Osteocyte (in vitro differentiated cells): ENCODE measurements around the gene MRFAP1L1. TPM values are rescaled to one million over a fixed set of nuclear protein-coding genes. Genes with fewer than 3 reads are reported as not detected.
A peak's percentile ranks its signal among the peaks of the same experiment; 100 is the strongest.

ENCODE experiments used
- DNase-seq: peaks from one replicate; pipeline ENCODE4 v3.0.0; 2021; ENCODE audit warnings: mixed read lengths; ENCODE audit not compliant: unreplicated experiment; ENCODE audit errors: extremely low spot score
- H3K27ac Mint-ChIP-seq: one replicate; pipeline ENCODE4 v1.8.0; 2021; ENCODE audit warnings: mild to moderate bottlenecking, mixed read lengths; ENCODE audit not compliant: unreplicated experiment
- H3K27me3 Mint-ChIP-seq: one replicate; pipeline ENCODE4 v1.8.0; 2021; ENCODE audit warnings: mixed read lengths; ENCODE audit not compliant: unreplicated experiment
- H3K36me3 Mint-ChIP-seq: one replicate; pipeline ENCODE4 v1.8.0; 2021; ENCODE audit warnings: mixed read lengths; ENCODE audit not compliant: unreplicated experiment
- H3K4me1 Mint-ChIP-seq: one replicate; pipeline ENCODE4 v1.8.0; 2021; ENCODE audit warnings: mixed read lengths; ENCODE audit not compliant: unreplicated experiment
- H3K4me3 Mint-ChIP-seq: one replicate; pipeline ENCODE4 v1.8.0; 2021; ENCODE audit warnings: mild to moderate bottlenecking, moderate library complexity, mixed read lengths; ENCODE audit not compliant: unreplicated experiment
- H3K9me3 Mint-ChIP-seq: one replicate; pipeline ENCODE4 v1.8.0; 2021; ENCODE audit warnings: mixed read lengths; ENCODE audit not compliant: unreplicated experiment
- total RNA-seq: library from RNA; stranded (reverse); gene quantifications from 2 replicates; pipeline ENCODE4 v1.2.1, GENCODE V29; 2021
- TF ChIP-seq, protein P1 (sequence below): fragments of 200-600 bp; sonication (generic); IDR thresholded peaks from 2 replicates; pipeline ENCODE4 v1.5.0; 2021; ENCODE audit warnings: antibody characterized with exemption, mild to moderate bottlenecking, moderate library complexity

The MRFAP1L1 gene
- total RNA-seq, 1 donor from 2014 or later, result 58.6 TPM

DNA sequence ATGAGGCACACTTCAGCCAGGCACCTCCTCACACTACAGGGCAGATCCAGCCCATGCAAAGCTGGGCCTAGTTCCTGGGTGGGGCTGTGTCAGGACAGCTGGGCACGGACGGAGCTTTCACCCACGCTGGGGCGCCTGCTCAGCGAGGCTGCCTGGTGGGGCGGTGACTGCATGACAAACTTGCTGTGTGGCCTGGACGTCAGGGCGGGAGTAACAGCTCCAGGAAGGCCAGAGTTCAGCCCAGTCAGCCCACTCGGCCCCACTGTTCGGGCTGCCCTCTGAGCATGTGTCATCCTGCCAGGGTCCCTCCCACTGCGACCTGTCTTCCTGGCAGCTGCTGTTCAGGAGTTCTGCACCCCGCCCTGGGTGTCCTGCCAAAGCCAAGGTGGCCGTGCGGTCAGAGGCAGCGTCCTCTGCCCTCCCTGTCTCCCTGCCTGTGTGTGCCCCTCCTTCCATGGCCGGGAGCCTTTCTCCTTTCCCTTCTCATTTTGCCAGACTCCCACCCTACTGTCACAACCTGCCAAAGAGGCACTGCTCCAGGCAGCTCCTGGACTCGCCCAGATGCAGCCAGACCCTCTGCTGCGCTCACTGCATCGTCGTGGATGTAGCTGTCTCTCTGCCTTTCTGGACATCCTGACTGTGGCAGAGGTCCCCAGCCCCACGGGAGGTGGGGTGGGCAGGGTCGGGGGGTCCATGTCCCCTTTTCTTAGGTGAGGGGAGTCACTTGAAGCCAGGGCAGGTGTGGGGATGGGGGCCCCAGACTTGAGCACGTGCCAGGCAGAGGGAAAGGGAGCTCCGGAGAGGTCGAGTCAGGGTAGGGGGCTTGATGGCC is 39.9 kb upstream of the MRFAP1L1 start:
- peak overlapping the region; percentile 18 for H3K27ac Mint-ChIP-seq
- no peak for DNase-seq
- H3K27me3 Mint-ChIP-seq, result no peaks in the 10 kb centered on the region
- no peaks in the 10 kb centered on the region for H3K9me3 Mint-ChIP-seq
- TF ChIP-seq, protein P1, sequence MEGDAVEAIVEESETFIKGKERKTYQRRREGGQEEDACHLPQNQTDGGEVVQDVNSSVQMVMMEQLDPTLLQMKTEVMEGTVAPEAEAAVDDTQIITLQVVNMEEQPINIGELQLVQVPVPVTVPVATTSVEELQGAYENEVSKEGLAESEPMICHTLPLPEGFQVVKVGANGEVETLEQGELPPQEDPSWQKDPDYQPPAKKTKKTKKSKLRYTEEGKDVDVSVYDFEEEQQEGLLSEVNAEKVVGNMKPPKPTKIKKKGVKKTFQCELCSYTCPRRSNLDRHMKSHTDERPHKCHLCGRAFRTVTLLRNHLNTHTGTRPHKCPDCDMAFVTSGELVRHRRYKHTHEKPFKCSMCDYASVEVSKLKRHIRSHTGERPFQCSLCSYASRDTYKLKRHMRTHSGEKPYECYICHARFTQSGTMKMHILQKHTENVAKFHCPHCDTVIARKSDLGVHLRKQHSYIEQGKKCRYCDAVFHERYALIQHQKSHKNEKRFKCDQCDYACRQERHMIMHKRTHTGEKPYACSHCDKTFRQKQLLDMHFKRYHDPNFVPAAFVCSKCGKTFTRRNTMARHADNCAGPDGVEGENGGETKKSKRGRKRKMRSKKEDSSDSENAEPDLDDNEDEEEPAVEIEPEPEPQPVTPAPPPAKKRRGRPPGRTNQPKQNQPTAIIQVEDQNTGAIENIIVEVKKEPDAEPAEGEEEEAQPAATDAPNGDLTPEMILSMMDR, result no peak
- H3K36me3 Mint-ChIP-seq, result no peaks in the 10 kb centered on the region
- H3K4me3 Mint-ChIP-seq, result no peak overlapping the region
- peaks cover 28% of the 10 kb centered on the region for H3K4me1 Mint-ChIP-seq

DNA sequence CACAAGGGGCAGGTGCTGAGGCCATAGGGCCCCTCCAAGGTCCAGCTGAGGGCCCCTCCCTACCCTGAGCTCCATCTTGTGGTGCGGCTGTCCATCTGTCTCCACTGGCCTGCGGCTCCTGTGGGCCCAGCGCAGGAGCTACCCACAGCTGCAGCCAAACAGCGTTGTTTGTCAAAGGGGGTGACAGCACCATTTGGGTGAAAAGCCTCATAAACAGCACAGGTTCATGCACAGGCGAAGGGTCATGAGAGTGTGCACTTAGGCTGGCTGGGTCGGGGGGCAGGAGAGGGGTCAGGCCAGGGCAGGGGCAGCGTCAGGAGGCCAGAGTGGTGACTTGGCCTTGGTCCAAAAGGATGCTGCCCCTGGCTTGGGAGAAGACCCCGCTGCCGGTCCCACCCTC is 38.6 kb upstream of the MRFAP1L1 start:
- no peak overlapping the region for H3K4me3 Mint-ChIP-seq
- H3K9me3 Mint-ChIP-seq, result no peaks in the 10 kb centered on the region
- H3K27me3 Mint-ChIP-seq, result no peaks in the 10 kb centered on the region
- H3K36me3 Mint-ChIP-seq, result no peaks in the 10 kb centered on the region
- no peak overlapping the region for H3K27ac Mint-ChIP-seq
- TF ChIP-seq, protein P1, result no peak
- DNase-seq, result no peak
- H3K4me1 Mint-ChIP-seq, result peaks cover 28% of the 10 kb centered on the region

DNA sequence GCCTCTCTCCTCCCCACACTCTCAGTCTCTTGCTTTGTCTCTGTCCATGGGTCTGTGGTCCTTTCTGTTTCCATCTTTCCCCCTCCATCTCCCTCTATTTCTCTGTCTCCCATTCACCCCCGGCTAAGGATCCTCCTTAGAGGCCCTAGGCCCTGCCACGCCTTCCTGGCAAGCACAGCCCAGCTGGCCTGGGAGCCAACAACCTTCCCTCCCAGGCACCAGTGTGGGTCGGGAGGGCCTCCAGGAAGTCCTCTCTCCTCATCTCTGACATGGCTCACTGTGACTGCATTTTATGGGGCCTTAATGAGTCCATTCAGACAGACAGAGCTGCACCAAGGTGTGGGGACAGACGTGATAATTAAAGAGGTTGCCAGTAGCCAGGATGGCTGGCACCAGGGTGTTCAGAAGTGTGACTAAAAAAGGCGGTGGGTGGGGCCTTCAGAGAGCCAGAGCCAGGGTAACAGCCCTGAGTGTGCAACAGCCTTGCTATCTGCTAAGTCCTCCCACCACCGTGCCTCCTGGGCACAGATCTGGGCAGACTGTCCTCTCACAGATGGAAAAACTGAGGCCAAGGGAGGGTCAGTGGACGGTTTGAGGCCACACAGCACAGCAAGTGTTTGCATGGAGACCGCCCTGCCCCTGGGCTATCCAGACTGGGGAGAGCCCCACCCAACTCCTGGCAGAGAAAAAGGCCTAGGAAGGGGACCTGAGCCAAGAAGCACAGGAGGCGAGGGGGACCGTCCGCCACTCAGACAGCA is 37.8 kb upstream of the MRFAP1L1 start:
- Mint-ChIP-seq H3K4me1 (peaks cover 28% of the 10 kb centered on the region), H3K27me3 (no peaks in the 10 kb centered on the region), H3K27ac (peak overlapping the region; percentile 52), H3K4me3 (no peak overlapping the region), H3K36me3 (no peaks in the 10 kb centered on the region), H3K9me3 (no peaks in the 10 kb centered on the region)
- DNase-seq, result no peak
- TF ChIP-seq, protein P1, result no peak

DNA sequence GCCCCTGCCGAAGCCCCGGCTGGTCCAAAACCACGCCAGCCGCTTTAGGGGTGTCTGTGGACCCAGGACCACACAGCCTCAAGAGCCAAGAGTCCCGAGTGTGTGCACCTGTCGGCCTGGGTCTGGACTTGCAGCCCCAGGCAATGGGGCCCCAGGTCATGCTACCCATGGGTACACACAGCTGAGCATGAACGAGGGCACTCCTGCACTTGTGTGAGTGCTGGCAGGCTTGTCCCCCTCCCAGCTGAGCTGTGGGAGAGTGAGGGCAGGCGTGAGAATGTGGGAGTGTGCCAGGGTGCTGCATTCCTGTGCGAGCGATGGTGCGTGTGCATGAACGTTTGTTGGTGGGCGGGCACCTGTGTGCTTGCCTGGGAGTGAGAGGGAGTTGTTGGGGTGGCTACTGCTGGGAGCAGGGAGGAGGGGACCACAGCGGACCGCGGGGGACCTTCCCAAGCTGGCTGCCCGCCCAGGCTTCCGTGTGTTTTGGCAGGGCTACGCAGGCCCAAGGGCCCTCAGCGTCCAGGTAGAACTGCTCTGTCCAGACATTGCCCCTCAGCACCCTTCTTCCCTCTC is 37.1 kb upstream of the MRFAP1L1 start:
- Mint-ChIP-seq H3K27ac (no peak overlapping the region), H3K36me3 (no peaks in the 10 kb centered on the region), H3K4me1 (peaks cover 28% of the 10 kb centered on the region), H3K4me3 (no peak overlapping the region), H3K27me3 (peaks cover 3% of the 10 kb centered on the region), H3K9me3 (no peaks in the 10 kb centered on the region)
- no peak for DNase-seq
- TF ChIP-seq, protein P1, result no peak

DNA sequence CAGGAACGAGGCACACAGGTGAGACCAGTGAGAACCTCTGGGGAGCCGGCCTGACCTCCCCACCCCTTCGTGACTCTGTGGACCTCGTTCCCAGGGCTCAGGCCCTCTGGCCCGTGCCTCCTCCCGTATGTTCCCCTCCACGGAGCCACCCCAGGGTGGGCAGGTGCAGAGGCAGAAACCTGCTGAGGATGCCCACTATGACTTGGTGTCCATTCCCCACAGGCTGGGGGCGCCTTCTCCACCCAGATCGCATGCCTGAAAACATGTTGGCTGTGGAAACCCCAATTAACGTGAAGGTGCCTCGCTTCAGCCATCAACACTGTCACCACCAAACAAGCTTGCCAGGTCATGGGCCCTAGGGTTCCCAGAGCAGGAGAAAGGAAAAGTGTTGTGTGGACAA is 33.3 kb upstream of the MRFAP1L1 start:
- Mint-ChIP-seq H3K4me1 (peaks cover 12% of the 10 kb centered on the region), H3K9me3 (no peaks in the 10 kb centered on the region), H3K36me3 (no peaks in the 10 kb centered on the region), H3K27ac (no peak overlapping the region), H3K27me3 (peaks cover 3% of the 10 kb centered on the region), H3K4me3 (no peak overlapping the region)
- no peak for DNase-seq
- TF ChIP-seq, protein P1, result no peak
